Prostate gland (tissue), 2 donors: ENCODE measurements around the gene FSCN2. TPM values are rescaled to one million over a fixed set of nuclear protein-coding genes. Genes with fewer than 3 reads are reported as not detected.

Source experiments
- DNase-seq: peaks from one replicate; pipeline ENCODE4 v3.0.0-alpha.2; 2019; ENCODE audit warnings: low spot score
- H3K27ac ChIP-seq, 2 donors: fragments of 200-600 bp; sonication (generic); 2 replicates each; pipeline ENCODE4 v1.5.1; 2017 to 2019
- H3K27me3 ChIP-seq: fragments of 200-600 bp; sonication (generic); replicated peaks from 2 replicates; pipeline ENCODE4 v1.5.1; 2019; ENCODE audit not compliant: insufficient read depth
- H3K36me3 ChIP-seq, 2 donors: fragments of 200-600 bp; sonication (generic); 1 replicate in 1 of 2; 2 replicates in 1 of 2; pipeline versions ENCODE4 v1.5.1 to v1.8.1; 2017 to 2019
- H3K4me1 ChIP-seq: fragments of 200-600 bp; sonication (generic); replicated peaks from 2 replicates; pipeline ENCODE4 v1.5.1; 2019
- H3K4me3 ChIP-seq, 2 donors: fragments of 200-600 bp; sonication (generic); 2 replicates each; pipeline ENCODE4 v1.5.1; 2017 to 2019
- H3K9me3 ChIP-seq: fragments of 200-600 bp; sonication (generic); 2 replicates; pipeline ENCODE4 v1.5.1; 2017
- CTCF ChIP-seq, 4 experiments: fragments of 200-600 bp in 2 of 4; fragments of 450-650 bp in 2 of 4; sonication (generic) in 2 of 4; IDR thresholded peaks; 1 replicate in 3 of 4; 2 replicates in 1 of 4; pipeline ENCODE4 v1.5.1; 2016 to 2019; ENCODE audit warnings: antibody characterized with exemption in 4 of 4, mild to moderate bottlenecking in 2 of 4, moderate library complexity in 2 of 4
- POLR2A ChIP-seq: fragments of 450-650 bp; IDR thresholded peaks from one replicate; pipeline ENCODE4 v1.6.1; 2016; ENCODE audit warnings: antibody characterized with exemption, mild to moderate bottlenecking
- POLR2AphosphoS5 ChIP-seq: sonication (generic); formaldehyde crosslinking; IDR thresholded peaks from one replicate; pipeline ENCODE4 v1.6.1; 2017; ENCODE audit warnings: antibody characterized with exemption
- WGBS: methylation state at CpG from one replicate; pipeline ENCODE4 v1.1.5; 2018; 5-methylcytosine and 5-hydroxymethylcytosine counted together
- intact Hi-C: fragments of 100-400 bp; cut with DNase I; formaldehyde crosslinking; loops from one replicate; pipeline ENCODE4 v1.14.2; 2022
- total RNA-seq, 2 donors: library from RNA; depleted of rRNA; stranded (reverse); fragments of >200 nt; gene quantifications; one replicate each; pipeline ENCODE4 v1.1.0, GENCODE V29; 2016

Gene FSCN2
- total RNA-seq, 2 donors from 2014 or later: 3.1 to 5.6 TPM

DNA sequence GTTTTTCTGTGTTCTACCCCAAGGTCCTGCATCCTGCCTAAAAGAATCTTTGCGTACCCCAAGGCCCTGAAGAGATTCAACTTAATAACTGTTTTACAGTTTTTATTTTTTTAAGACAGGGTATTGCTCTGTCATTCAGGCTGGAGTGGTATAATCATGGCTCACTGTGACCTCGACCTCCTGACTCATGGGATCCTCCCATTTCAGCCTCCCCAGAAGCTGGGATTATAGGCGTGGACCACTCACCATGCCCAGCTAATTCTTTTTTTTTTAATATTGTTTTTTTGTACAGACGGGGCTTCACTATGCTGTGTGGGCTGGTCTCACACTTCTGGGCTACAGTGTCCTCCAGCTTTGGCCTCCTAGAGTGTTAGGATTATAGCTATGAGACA lies 33.3 kb downstream of the FSCN2 start:
- H3K27me3 ChIP-seq: no peaks in the 10 kb centered on the region
- intact Hi-C loops: no loop called here
- DNase-seq: no peak
- WGBS: 89% methylated on average over 4 of the region's 4 CpGs
- no peaks in the 10 kb centered on the region for H3K9me3 ChIP-seq
- no peak overlapping the region for H3K27ac ChIP-seq
- H3K4me3 ChIP-seq: no peak overlapping the region
- no peak for TF ChIP-seq CTCF (IDR thresholded peaks at IDR 0.05)
- TF ChIP-seq POLR2A: no peak
- no peak for TF ChIP-seq POLR2AphosphoS5
- H3K4me1 ChIP-seq: peaks cover 9% of the 10 kb centered on the region
- no peaks in the 10 kb centered on the region for H3K36me3 ChIP-seq

DNA sequence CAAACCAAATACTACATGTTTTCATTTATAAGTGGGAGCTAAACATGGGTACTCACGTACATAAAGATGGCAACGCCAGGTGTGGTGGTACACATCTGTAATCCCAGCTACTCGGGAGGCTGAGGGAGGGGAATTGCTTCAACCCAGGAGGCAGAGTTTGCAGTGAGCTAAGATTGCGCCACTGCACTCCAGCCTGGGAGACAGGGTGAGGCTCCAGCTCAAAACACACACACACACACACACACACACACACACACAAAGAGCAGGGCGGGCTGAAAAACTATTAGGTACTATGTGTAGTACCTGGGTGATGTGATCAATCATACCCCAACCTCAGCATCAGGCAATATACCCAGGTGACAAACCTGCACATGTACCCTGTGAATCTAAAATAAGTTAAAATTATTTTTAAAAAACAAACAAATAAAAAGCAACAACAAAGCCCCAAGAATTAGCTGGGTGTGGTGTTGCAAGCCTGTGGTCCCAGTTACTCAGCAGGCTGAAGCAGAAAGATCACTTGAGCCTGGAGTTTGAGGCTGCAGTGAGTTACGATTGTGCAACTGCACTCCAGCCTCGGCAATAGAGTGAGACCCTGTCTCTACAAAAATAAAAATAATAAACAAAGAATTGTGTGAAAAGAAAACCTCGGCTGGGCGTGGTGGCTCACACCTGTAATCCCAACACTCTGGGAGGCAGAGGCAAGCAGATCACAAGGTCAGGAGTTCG lies 35.8 kb downstream of the FSCN2 start:
- DNase-seq: no peak
- no peak overlapping the region for H3K27ac ChIP-seq
- no peaks in the 10 kb centered on the region for H3K36me3 ChIP-seq
- H3K9me3 ChIP-seq: no peaks in the 10 kb centered on the region
- TF ChIP-seq POLR2AphosphoS5: no peak
- TF ChIP-seq POLR2A: no peak
- intact Hi-C loops: no loop called here
- H3K4me3 ChIP-seq: no peak overlapping the region
- no peaks in the 10 kb centered on the region for H3K27me3 ChIP-seq
- peaks cover 20% of the 10 kb centered on the region for H3K4me1 ChIP-seq
- WGBS: 85% methylated on average over 10 of the region's 10 CpGs

- peaks cover 20% of the 10 kb centered on the region for H3K4me1 ChIP-seq
- no peak overlapping the region for H3K27ac ChIP-seq
- intact Hi-C loops: loop anchor here (5.0 kb wide), 1 partner anchor 47 kb away; no protein-coding TSS in a partner anchor
These were observed 36.6 kb downstream of the FSCN2 start for GRCh38 chr17:81564778-81565177.

DNA sequence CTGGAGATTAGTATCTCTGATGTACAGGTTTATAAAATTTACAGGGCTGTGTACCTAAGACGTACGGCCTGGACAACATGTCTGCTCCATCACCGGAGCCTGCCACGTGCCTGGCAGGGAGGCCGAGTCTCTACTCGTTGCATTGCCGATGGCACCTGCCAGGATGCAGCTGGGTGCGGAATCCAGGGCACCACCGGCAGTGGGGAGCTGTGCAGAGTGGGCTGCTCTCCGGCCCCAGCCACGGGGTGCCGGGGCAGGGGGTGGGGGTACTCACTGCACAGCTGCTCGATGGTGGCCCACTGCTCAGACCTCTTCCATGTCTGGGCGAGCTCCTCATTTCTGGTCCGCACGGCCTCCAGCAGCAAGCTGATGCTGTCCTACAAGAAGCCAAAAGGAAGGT lies 37.1 kb downstream of the FSCN2 start:
- H3K36me3 ChIP-seq: peaks cover under 1 to 8% of the 10 kb centered on the region in 2 donors
- peaks cover 20% of the 10 kb centered on the region for H3K4me1 ChIP-seq
- TF ChIP-seq POLR2AphosphoS5: no peak
- no peak for TF ChIP-seq CTCF (IDR thresholded peaks at IDR 0.05)
- TF ChIP-seq POLR2A: no peak
- 69% methylated on average over 16 of the region's 16 CpGs for WGBS
- no peaks in the 10 kb centered on the region for H3K9me3 ChIP-seq
- DNase-seq: no peak
- peak overlapping the region in 1 of 2 donors; percentile 66 for H3K27ac ChIP-seq
- no peaks in the 10 kb centered on the region for H3K27me3 ChIP-seq
- intact Hi-C loops: loop anchor here (5.0 kb wide), 1 partner anchor 48 kb away; no protein-coding TSS in a partner anchor
- H3K4me3 ChIP-seq: no peak overlapping the region

More at GRCh38 chr17:81564778-81565177, 36.6 kb downstream of the FSCN2 start:
- Histone ChIP-seq H3K9me3 (no peaks in the 10 kb centered on the region), H3K27me3 (no peaks in the 10 kb centered on the region), H3K4me3 (no peak overlapping the region), H3K36me3 (peaks cover 0 to 3% of the 10 kb centered on the region in 2 donors)
- 85% methylated on average over 17 of the region's 17 CpGs for WGBS
- DNase-seq: no peak
- TF ChIP-seq POLR2AphosphoS5 (no peak), CTCF (IDR thresholded peaks at IDR 0.05) (no peak)

DNA sequence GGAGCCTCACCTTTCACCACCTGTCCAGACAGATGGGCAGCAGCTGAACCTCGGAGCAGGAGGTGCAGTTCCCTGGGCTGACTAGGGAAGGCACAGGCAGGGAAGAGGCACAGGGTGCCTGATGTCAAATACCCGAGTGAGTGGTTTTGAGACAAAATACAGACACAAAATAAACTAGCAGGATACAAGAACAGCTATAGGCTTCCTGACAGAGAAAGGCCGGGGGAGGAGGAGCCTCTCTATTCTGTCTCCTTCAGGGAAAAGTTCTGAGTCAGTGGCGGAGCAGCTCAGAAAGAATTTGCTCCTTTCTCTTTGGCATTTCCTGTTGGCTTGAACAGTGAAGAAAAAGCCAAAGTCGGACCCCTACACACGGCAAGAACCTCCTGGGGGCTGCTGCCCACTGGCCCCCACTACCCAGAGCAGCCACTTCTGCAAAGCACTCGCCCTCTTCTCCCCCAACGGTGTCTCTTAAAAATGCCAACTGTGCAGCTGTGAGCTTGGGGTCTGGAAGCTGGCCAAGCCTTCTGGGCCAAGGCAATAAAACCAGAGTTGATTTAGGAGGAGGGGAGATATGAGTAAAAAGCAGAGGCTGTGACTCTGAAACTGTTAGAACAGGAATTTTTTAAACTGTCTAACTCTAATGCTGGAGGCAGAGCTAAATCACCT lies 38.4 kb downstream of the FSCN2 start:
- intact Hi-C loops: loop anchor here (5.0 kb wide), 1 partner anchor 49 kb away; no protein-coding TSS in a partner anchor
- peak; percentile 81 for DNase-seq
- WGBS: 2% methylated on average over 8 of the region's 8 CpGs
- Histone ChIP-seq H3K4me3 (peak overlapping the region in 1 of 2 donors; percentile 12), H3K36me3 (peaks cover 3 to 12% of the 10 kb centered on the region in 2 donors), H3K27me3 (no peaks in the 10 kb centered on the region), H3K27ac (peak overlapping the region; percentile 66 to 74), H3K9me3 (no peaks in the 10 kb centered on the region), H3K4me1 (peaks cover 20% of the 10 kb centered on the region)
- TF ChIP-seq POLR2AphosphoS5 (peak; percentile 93), POLR2A (no peak)
